ENCODE data around the gene RORC.
"Not testable (repeated sequence)": the region's sequence is repeated elsewhere in the genome, so short reads cannot be mapped to it uniquely, and the experiment has no call there.

RORC gene

GRCh38 chr1:151831605-151832004 lies at the start of gene RORC:
RORC (minus strand) TSS chr1:151831802; CDS start chr1:151831764, 38 bp downstream.
- no peak for DNase-seq

- no peak for DNase-seq
Measured at GRCh38 chr1:151875419-151876097, 44.0 kb upstream of the RORC start.

- DNase-seq, result not testable (repeated sequence)
Measured at GRCh38 chr1:151872776-151873175, 41.2 kb upstream of the RORC start.

- no peak for DNase-seq
Measured at GRCh38 chr1:151871284-151872030, 39.9 kb upstream of the RORC start.

- DNase-seq, result no peak
Measured at GRCh38 chr1:151868486-151868885, 36.9 kb upstream of the RORC start.

GRCh38 chr1:151867765-151868411 lies 36.3 kb upstream of the RORC start:
- DNase-seq, result no peak

- no peak for DNase-seq
Measured at GRCh38 chr1:151867321-151867720, 35.7 kb upstream of the RORC start.

GRCh38 chr1:151864411-151864810 lies 32.8 kb upstream of the RORC start:
- no peak for DNase-seq

- DNase-seq, result no peak
Measured at GRCh38 chr1:151862604-151863003, 31.0 kb upstream of the RORC start.

- DNase-seq, result no peak
Measured at GRCh38 chr1:151860504-151861187, 29.0 kb upstream of the RORC start.

- no peak for DNase-seq
Measured at GRCh38 chr1:151859891-151860293, 28.3 kb upstream of the RORC start.

- DNase-seq, result no peak
Measured at GRCh38 chr1:151858886-151859665, 27.5 kb upstream of the RORC start.

GRCh38 chr1:151858030-151858746 lies 26.6 kb upstream of the RORC start:
- no peak for DNase-seq

GRCh38 chr1:151855933-151856332 lies 24.3 kb upstream of the RORC start:
- no peak for DNase-seq

GRCh38 chr1:151855516-151855915 lies 23.9 kb upstream of the RORC start:
- not testable (repeated sequence) for DNase-seq

- no peak for DNase-seq
Measured at GRCh38 chr1:151854658-151855057, 23.1 kb upstream of the RORC start.

- no peak for DNase-seq
Measured at GRCh38 chr1:151853411-151853943, 21.9 kb upstream of the RORC start, which contains the start of gene THEM5. THEM5 (minus strand) TSS chr1:151853712; CDS start chr1:151853565, 147 bp downstream.

GRCh38 chr1:151852733-151853132 lies 21.1 kb upstream of the RORC start:
- no peak for DNase-seq

GRCh38 chr1:151851886-151852285 lies 20.3 kb upstream of the RORC start:
- DNase-seq, result no peak

- no peak for DNase-seq
Measured at GRCh38 chr1:151849871-151850270, 18.3 kb upstream of the RORC start.

- no peak for DNase-seq
Measured at GRCh38 chr1:151849126-151849525, 17.5 kb upstream of the RORC start.

Data from activated T-cell treated with anti-CD3 and anti-CD28 coated beads, Interleukin-2, amount 50 U/mL, for 1 hour (primary cell).